Stimulated activated CD8-positive, alpha-beta memory T cell treated with anti-CD3 and anti-CD28 coated beads, Interleukin-12 subunit alpha, Interleukin-12 subunit beta, amount 100 ng/mL, for 4 hours (primary cell): ENCODE measurements around the gene BCR.

ENCODE experiments used
- DNase-seq: peaks from one replicate; pipeline ENCODE4 v3.0.0-alpha.2; 2020; ENCODE audit warnings: low read depth

The BCR gene

DNA sequence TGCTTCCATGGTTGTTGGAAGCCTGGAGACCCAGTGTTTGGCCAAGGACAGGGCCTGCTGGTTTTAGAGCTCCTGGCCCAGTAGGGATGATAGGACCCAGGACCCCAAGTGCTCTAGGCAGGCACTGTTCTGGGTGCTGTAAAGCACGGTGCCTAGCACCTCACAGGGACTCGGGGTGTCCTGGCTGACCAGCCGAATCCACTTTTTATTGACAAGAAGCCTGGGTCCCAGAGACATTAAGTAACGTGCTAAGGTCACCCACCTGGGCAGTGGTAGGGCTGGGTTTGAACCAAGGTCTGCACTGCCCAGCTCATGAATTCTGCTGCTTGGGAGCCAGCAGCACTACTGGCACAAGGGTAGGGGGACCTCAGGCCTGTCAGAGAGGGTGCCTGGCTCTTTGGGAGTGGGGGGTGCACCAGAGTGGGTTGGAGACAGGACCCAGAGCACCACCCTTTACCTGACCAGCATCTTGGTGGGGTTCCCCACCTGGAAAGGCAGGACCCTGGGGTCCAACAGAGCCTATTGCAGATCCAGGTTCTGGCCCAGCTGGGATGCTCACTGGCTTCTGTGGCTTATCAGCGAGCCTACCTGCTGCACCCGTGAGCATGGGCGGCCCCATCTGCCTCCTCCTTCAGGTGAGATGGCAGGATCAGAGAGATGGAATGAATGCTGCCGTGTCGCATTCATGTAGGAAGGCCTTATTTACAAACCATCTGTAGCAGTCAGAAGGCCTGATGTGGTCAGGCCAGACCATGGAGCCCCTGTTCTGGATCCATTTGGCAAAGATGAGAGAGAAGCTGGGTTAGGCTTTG is 52.0 kb downstream of the BCR start:
- DNase-seq: no peak

DNA sequence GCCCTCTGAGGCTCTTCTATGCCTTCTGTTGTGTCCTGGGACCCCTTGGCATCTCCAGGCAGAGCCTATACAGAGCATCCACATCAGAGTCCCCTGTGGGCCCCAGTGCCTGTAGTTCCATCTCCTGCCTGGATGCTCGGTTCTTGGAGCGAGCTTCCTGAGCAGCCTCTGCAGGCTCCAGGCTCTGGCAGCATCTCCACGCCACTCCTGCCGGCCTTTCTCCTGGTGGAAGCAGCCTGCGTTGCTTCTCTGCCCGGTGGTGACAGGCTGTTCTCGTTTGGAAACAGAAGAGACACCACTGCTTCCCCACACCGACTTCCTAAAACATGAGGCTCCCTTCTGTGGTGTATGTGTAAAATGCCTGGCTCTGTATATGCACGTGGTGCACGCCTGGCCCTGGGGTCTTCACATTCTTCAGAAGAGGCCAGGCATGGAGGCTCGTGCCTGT is 52.8 kb downstream of the BCR start:
- DNase-seq: no peak

GRCh38 chr22:23233752-23234408 is 53.6 kb downstream of the BCR start:
- DNase-seq: no peak

DNA sequence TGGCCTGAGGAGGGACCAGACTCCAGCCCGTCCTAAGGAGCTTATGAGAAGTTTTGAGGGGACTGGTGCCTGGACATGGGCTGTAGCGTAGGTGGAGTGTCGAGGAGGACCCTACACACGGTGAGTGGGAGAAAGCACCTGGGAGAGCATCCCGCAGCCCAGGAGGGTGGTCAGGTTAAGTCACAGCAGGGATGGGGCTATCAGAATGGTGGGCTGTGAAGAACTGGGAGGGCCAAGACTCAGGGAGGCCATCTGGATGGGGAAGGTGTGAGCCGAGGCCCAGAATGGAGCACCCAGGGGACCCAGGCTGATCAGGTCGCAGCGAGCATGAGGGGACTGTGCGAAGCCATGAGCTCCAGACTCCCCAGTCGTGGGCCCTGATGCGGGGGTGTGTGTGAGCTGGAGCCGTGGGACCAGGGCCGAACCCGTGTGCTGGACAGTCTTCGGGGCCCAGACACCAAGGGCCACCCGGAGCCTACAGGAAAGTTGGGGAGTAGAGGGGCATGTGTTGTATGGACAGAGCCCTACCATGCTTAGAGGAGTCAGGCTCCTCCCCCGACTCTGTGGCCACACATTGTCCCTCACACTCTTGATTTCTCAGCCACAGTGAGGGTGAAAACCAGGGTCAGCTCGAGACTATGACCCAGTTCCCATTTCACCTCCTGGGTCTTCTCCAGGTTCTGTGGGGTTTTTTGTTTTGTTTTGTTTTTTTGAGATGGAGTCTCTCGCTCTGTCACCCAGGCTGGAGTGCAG is 54.3 kb downstream of the BCR start:
- DNase-seq: no peak

GRCh38 chr22:23235425-23235824 is 55.1 kb downstream of the BCR start:
- DNase-seq: no peak

DNA sequence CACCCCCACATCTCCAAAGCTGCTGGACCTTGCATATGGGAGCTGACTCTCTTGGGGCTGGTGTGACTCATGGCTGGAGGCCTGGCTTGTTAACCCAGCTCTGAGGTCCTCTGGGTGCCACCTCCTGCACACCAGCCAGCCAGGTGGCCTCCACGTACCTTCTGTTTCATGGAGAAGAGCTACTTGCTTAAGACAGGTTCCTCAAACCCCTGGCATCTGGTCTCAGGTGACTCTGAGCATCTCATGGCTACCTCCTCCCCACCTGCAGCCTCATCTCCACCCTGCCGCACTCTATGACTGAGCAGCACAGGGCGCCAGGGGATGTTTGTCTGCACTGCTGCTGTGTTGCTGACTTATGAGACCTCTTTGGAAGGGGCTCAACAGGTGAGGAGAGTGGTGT is 55.7 kb downstream of the BCR start:
- DNase-seq: no peak

- DNase-seq: no peak
Measured at GRCh38 chr22:23236440-23237184, 56.3 kb downstream of the BCR start.

GRCh38 chr22:23237201-23237798 is 57.0 kb downstream of the BCR start:
- DNase-seq: no peak

- no peak for DNase-seq
Measured at GRCh38 chr22:23237841-23238240, 57.5 kb downstream of the BCR start.

GRCh38 chr22:23238707-23239106 is 58.4 kb downstream of the BCR start:
- no peak for DNase-seq

DNA sequence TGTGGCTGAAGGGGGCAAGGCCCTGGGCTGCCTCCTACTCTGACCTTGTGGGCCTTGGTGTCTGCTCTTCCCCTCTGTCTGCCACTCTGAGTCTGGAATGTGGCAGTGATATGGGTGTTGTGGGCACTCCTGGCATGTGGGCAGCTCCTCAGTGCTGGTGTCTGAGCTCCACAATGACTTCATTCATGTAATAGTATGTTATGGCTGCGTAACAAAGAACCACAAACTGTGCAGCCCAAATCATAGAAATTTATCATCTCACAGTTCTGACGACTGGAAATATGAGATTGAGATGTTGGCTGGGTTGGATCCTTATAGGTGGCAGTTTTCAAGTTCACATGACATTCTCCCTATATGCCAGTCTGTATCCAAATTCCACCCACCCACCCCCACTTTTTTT is 59.1 kb downstream of the BCR start:
- DNase-seq: no peak

- no peak for DNase-seq
Measured at GRCh38 chr22:23240639-23241389, 60.5 kb downstream of the BCR start.

GRCh38 chr22:23241562-23242472 is 61.5 kb downstream of the BCR start:
- DNase-seq: no peak

DNA sequence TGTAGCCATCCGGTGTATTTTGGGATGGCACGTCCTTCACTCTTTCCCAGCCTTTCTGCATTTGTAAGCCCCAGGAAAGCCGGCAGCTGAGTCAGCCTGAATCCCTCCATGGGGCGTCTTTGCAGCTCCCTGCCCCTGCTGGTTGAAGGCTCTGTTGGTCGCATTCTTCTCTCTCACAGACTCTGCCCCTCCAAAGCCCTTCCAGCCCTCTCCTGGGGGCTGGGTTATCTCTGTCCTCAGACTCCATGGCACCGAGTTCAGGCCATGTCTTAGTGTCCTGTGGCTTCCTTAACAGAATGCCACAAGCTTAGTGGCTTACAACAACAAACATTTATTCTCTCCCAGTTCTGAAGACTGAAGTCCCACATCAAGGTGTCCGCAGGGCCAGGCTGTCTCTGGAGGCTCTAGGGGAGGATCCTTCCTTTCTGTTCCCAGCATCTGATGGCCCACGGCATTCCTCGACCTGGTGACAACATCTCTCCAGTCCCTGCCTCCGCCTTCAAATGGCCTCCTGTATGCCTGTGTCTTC is 62.2 kb downstream of the BCR start:
- DNase-seq: no peak

DNA sequence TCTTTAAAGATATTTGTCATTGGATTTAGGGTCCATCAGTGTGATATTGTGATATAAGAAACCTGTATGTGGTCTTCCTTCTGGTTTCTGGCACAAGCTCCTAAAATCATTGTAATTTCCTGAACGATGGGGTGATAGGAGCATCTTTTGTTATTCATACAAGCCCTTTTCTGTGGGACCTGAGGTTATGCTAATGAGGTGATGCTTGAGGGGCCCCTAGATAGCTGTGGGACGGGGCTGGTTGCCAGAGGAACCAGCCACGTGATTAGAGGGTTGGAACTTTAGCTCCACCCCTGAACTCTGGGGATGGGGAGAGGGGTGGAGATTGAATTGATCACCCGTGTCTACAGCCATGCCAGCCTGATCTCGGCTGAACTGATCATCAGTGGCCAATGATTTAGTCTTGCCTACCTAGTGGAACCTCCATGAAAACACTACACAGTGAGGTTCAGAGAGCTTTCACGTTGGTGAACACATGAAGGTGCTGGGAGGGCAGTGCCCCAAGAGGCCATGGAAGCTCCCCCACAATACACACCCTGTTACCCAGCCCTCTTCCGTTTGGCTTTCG is 62.8 kb downstream of the BCR start:
- peak; percentile 52 for DNase-seq

DNA sequence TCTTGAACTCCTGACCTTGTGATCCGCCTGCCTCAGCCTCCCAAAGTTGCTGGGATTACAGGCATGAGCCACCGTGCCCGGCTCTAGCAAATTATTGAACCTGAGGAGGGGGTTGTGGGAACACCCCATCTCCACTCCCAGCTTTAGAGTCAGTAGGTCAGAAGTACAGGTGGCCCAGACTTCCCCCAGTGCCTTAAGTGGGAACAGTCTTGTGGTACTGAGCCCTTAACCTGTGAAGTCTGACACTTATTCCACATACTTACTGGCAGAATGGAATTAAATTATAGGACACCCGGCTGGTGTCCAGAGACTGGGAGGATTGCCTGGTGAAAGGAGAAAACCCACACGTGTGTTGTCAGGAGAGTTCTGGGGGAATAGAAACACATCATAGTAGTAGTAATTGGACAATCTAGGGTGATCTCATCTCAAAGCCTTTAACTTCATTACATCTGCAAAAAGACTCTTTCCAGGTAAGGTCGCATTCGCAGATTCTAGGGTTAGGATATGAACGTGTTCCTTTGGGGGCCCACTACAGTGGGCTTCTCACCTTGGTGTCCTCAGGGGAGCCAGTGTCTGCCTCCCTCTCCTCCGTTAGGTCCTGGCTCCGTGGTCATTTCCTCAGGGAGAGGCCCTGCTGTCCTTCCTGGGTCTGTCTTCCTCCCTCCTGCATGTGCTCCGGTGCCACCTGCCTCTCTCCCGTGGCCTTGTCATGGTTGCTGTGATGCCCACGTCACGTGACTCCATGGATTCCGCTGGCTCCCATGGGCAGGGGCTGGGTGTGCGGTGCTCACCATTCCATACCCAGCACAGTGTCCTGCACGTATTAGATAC is 63.8 kb downstream of the BCR start:
- no peak for DNase-seq

DNA sequence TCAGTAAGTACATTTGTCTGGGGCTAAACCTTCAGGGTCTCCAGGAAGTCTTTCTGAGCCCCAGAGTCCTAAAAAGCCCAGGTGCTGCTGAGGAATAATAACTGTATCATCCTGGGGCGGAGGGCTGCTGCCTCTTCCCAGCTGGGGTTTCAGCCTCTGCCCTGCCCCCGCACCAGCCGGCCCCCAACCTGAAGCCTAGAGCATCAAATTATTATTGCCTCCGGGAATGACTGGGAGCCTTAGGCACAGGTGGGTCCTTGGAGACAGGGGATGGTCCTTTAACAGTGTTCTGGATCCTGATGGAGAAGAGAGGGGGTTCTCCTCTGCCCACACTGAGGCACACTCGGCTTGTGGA is 64.4 kb downstream of the BCR start:
- no peak for DNase-seq

DNA sequence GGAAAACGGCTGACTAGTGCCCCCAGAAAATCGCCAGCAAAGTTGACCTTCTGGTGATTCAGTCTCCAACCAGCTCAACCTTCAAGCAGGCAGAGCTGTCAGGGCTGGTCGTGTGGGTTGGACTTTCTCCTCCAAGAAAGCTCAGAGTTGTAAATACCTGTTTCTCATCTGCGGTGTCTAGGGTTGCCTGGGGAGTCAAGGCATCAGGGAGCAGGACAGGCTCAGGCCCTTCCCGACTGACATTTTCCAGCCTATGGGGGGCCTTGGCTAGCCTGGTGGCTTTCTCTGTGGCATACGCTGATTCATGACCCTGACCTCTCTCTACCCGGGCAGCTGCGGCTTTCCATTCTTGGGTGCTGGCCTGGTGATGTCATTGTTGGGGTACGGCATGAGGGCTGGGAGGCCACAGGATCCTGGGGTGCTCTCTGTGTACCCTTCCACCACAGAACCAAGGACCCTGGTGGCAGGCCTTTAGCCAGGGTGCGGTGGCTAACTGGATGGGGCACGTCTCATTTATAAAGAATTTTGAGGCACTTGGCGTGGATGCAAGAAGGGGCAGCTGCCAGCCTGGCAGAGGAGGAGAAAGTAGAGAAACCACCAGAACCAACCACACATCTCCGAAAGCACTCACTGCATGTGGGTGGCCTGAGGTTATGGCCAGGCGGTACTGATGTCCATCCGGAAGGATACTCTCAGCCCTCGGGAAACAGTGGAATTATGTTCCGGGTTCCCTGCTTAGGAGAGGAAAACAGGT is 64.9 kb downstream of the BCR start:
- DNase-seq: no peak
